ENCODE measurements around the gene TFPT.

TFPT gene
- 7.2 to 11.0 (median 8.3) reads per million in 4 donors for total RNA-seq

GRCh38 chr19:54115109-54116063 lies at the start of gene TFPT, which contains the start of gene PRPF31:
TFPT (minus strand) TSS chr19:54115657; CDS start chr19:54115269, 388 bp downstream.
PRPF31 (plus strand) TSS chr19:54115754; CDS start chr19:54118279, 2,525 bp downstream.
- DNase-seq, result peak; percentile 81 to 97 (median 92)

GRCh38 chr19:54165222-54165621 lies 49.8 kb upstream of the TFPT start:
- DNase-seq, result no peak

GRCh38 chr19:54164369-54165068 lies 49.1 kb upstream of the TFPT start:
- DNase-seq, result peak in 4 of 5 donors; percentile 53 to 80 (median 58)

- DNase-seq, result no peak
Observed at GRCh38 chr19:54162884-54163283, 47.4 kb upstream of the TFPT start.

- DNase-seq, result peak; percentile 63 to 85 (median 77)
Observed at GRCh38 chr19:54162241-54162805, 46.9 kb upstream of the TFPT start.

- no peak for DNase-seq
Observed at GRCh38 chr19:54160854-54161253, 45.4 kb upstream of the TFPT start.

- no peak for DNase-seq
Observed at GRCh38 chr19:54160182-54160811, 44.8 kb upstream of the TFPT start.

- peak; percentile 98 to 100 (median 99) for DNase-seq
Observed at GRCh38 chr19:54159352-54160181, 44.1 kb upstream of the TFPT start, which contains the start of gene LENG1. LENG1 (minus strand) TSS chr19:54159721; CDS start chr19:54159695, 26 bp downstream.

- DNase-seq, result peak in 1 of 5 donors; percentile 27
Observed at GRCh38 chr19:54158812-54159351, 43.4 kb upstream of the TFPT start.

- DNase-seq, result no peak
Observed at GRCh38 chr19:54156953-54157352, 41.5 kb upstream of the TFPT start.

GRCh38 chr19:54156490-54156889 lies 41.0 kb upstream of the TFPT start:
- DNase-seq, result no peak

GRCh38 chr19:54155694-54156093 lies 40.2 kb upstream of the TFPT start:
- no peak for DNase-seq

- DNase-seq, result peak in 2 of 5 donors; percentile 28 to 61
Observed at GRCh38 chr19:54154603-54155345, 39.3 kb upstream of the TFPT start.

GRCh38 chr19:54153731-54154326 lies 38.4 kb upstream of the TFPT start:
- DNase-seq, result no peak

- no peak for DNase-seq
Observed at GRCh38 chr19:54152878-54153524, 37.5 kb upstream of the TFPT start.

GRCh38 chr19:54152267-54152666 lies 36.8 kb upstream of the TFPT start:
- no peak for DNase-seq

- no peak for DNase-seq
Observed at GRCh38 chr19:54151362-54152035, 36.0 kb upstream of the TFPT start.

GRCh38 chr19:54149021-54149812 lies 33.8 kb upstream of the TFPT start:
- DNase-seq, result no peak

Measured in T-helper 1 cell (primary cell).